Smooth muscle cell (in vitro differentiated cells): ENCODE data around the gene SDHAF1. TPM values are rescaled to one million over a fixed set of nuclear protein-coding genes. Genes with fewer than 3 reads are reported as not detected.

Experiments used
- DNase-seq: peaks from one replicate; lab custom pipeline; 2025; ENCODE audit not compliant: unreplicated experiment; lab: John Stamatoyannopoulos, UW
- H2AFZ ChIP-seq: fragments of 200-600 bp; sonication (generic); 2 replicates; pipeline ENCODE4 v1.6.0; 2016; ENCODE audit warnings: antibody characterized with exemption, low read depth, mild to moderate bottlenecking
- H3F3A ChIP-seq: fragments of 200-600 bp; sonication (generic); 2 replicates; pipeline ENCODE4 v1.6.0; 2017; ENCODE audit warnings: antibody characterized with exemption, low read depth
- H3K27ac ChIP-seq: fragments of 200-600 bp; sonication (generic); 2 replicates; pipeline ENCODE4 v1.5.1; 2016; ENCODE audit warnings: low read depth, mild to moderate bottlenecking
- H3K27me3 ChIP-seq: fragments of 200-600 bp; sonication (generic); 2 replicates; pipeline ENCODE4 v1.6.1; 2016; ENCODE audit warnings: low read depth, mild to moderate bottlenecking
- H3K36me3 ChIP-seq: fragments of 200-600 bp; sonication (generic); 2 replicates; pipeline ENCODE4 v1.5.1; 2016; ENCODE audit warnings: low read depth
- H3K4me1 ChIP-seq: fragments of 200-600 bp; sonication (generic); 2 replicates; pipeline ENCODE4 v1.5.1; 2016; ENCODE audit warnings: low read depth
- H3K4me2 ChIP-seq: fragments of 200-600 bp; sonication (generic); 2 replicates; pipeline ENCODE4 v1.6.0; 2016; ENCODE audit warnings: mild to moderate bottlenecking
- H3K4me3 ChIP-seq: fragments of 200-600 bp; sonication (generic); 2 replicates; pipeline ENCODE4 v1.5.1; 2016; ENCODE audit warnings: mild to moderate bottlenecking
- H3K79me2 ChIP-seq: fragments of 200-600 bp; sonication (generic); 2 replicates; pipeline ENCODE4 v1.6.0; 2016; ENCODE audit warnings: low read depth, mild to moderate bottlenecking
- H3K9ac ChIP-seq: fragments of 200-600 bp; sonication (generic); 2 replicates; pipeline ENCODE4 v1.6.0; 2016; ENCODE audit warnings: low read depth
- H3K9me3 ChIP-seq: fragments of 200-600 bp; sonication (generic); replicated peaks from 2 replicates; pipeline ENCODE4 v1.5.1; 2016; ENCODE audit warnings: low read depth
- H4K20me1 ChIP-seq: fragments of 200-600 bp; sonication (generic); 2 replicates; pipeline ENCODE4 v1.6.0; 2016; ENCODE audit warnings: low read depth
- CTCF ChIP-seq: fragments of 200-600 bp; sonication (generic); IDR thresholded peaks from 2 replicates; pipeline ENCODE4 v1.5.1; 2017; ENCODE audit warnings: borderline replicate concordance, mild to moderate bottlenecking, antibody characterized with exemption; ENCODE audit not compliant: insufficient read depth, poor library complexity, severe bottlenecking
- WGBS: methylation state at CpG from one replicate; pipeline ENCODE4 v1.1.7; 2016; ENCODE audit warnings: low lambda C conversion rate; 5-methylcytosine and 5-hydroxymethylcytosine counted together
- polyA plus RNA-seq: library from polyadenylated mRNA; unstranded; fragments of >200 nt; fragmentation: Nextera tagmentation; extraction: Ambion mirVana; gene quantifications from 2 replicates; pipeline ENCODE4 v1.2.1, GENCODE V29; 2016
- total RNA-seq: library from RNA; depleted of rRNA; stranded (reverse); fragments of >200 nt; gene quantifications from 2 replicates; pipeline ENCODE4 v1.2.3, GENCODE V29; 2014

SDHAF1 gene
- total and polyA plus RNA-seq, 2 experiments from 2014 or later, result 24.0 to 27.7 TPM

- Histone ChIP-seq H3K9me3 (no peaks in the 10 kb centered on the region), H2AFZ (no peak overlapping the region), H3K27ac (no peak overlapping the region), H3K27me3 (peaks cover 6% of the 10 kb centered on the region), H3K4me2 (no peak overlapping the region), H3K4me1 (no peaks in the 10 kb centered on the region), H3F3A (no peaks in the 10 kb centered on the region), H3K9ac (no peak overlapping the region), H3K4me3 (no peak overlapping the region), H3K36me3 (no peaks in the 10 kb centered on the region), H3K79me2 (no peaks in the 10 kb centered on the region), H4K20me1 (no peaks in the 10 kb centered on the region)
- WGBS, result 44% methylated on average over 8 of the region's 8 CpGs
- no peak for DNase-seq
- no peak for TF ChIP-seq CTCF
Measured at GRCh38 chr19:35973487-35973886, 21.5 kb upstream of the SDHAF1 start.

GRCh38 chr19:35975608-35976214 lies 19.3 kb upstream of the SDHAF1 start:
- Histone ChIP-seq H3K27ac (no peak overlapping the region), H3F3A (no peaks in the 10 kb centered on the region), H3K4me1 (no peaks in the 10 kb centered on the region), H3K36me3 (no peaks in the 10 kb centered on the region), H3K9ac (no peak overlapping the region), H3K79me2 (no peaks in the 10 kb centered on the region), H2AFZ (no peak overlapping the region), H3K4me2 (no peak overlapping the region), H3K27me3 (peaks cover 6% of the 10 kb centered on the region), H4K20me1 (no peaks in the 10 kb centered on the region), H3K9me3 (no peaks in the 10 kb centered on the region), H3K4me3 (no peak overlapping the region)
- no peak for DNase-seq
- TF ChIP-seq CTCF, result no peak
- 66% methylated on average over 5 of the region's 5 CpGs for WGBS

GRCh38 chr19:35977446-35978222 lies 17.4 kb upstream of the SDHAF1 start:
- H3K36me3 ChIP-seq, result no peaks in the 10 kb centered on the region
- H3K27ac ChIP-seq, result no peak overlapping the region
- no peaks in the 10 kb centered on the region for H3K4me1 ChIP-seq
- H3K27me3 ChIP-seq, result peaks cover 6% of the 10 kb centered on the region
- no peak for TF ChIP-seq CTCF
- no peaks in the 10 kb centered on the region for H3K9me3 ChIP-seq
- WGBS, result 59% methylated on average over 14 of the region's 14 CpGs
- H3K79me2 ChIP-seq, result no peaks in the 10 kb centered on the region
- H3F3A ChIP-seq, result no peaks in the 10 kb centered on the region
- no peak overlapping the region for H3K4me3 ChIP-seq
- H3K9ac ChIP-seq, result no peak overlapping the region
- no peaks in the 10 kb centered on the region for H4K20me1 ChIP-seq
- no peak overlapping the region for H2AFZ ChIP-seq
- no peak for DNase-seq
- no peak overlapping the region for H3K4me2 ChIP-seq
